Loucy (cell line): ENCODE results near the gene KCTD11.

ENCODE experiments used
- EZH2phosphoT487 ChIP-seq: fragments of 200-600 bp; IDR thresholded peaks from 2 replicates; pipeline ENCODE4 v1.6.1; 2018; ENCODE audit warnings: antibody characterized with exemption, mild to moderate bottlenecking, moderate library complexity, borderline replicate concordance
- TF ChIP-seq, protein P1 (sequence below): fragments of 200-600 bp; sonication (generic); conservative IDR thresholded peaks from 2 replicates; pipeline ENCODE4 v1.5.1; 2014; ENCODE audit warnings: mild to moderate bottlenecking, antibody characterized with exemption, low read length

DNA sequence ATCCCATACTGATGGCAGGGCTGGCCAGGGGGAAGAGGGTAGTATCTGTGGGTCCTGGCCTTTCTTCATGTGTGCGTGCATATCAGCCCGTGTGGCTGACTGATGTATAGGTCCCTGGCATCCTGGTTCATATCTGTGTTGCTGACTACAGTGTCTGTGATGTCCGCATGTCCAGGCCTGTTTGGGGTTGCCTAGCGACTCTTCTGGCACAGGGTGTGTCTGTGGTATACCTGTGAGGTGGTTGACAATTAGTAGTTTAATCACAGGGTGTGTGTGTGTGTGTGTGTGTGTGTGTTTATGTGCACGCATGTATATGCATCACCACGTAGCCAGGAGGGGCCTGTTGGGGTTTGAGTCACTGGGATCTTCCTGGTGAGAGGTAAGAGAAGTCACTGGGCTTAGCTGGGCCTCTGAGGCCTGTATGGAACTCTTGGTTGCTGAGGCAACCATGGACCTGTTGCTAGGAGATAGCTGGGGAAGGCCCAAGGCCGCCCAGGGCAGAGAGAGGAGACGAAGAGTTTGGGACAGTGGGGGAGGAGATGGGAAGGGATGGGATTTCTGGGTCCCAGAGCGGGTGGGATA, 2.4 kb downstream of the KCTD11 start:
- TF ChIP-seq, protein P1, sequence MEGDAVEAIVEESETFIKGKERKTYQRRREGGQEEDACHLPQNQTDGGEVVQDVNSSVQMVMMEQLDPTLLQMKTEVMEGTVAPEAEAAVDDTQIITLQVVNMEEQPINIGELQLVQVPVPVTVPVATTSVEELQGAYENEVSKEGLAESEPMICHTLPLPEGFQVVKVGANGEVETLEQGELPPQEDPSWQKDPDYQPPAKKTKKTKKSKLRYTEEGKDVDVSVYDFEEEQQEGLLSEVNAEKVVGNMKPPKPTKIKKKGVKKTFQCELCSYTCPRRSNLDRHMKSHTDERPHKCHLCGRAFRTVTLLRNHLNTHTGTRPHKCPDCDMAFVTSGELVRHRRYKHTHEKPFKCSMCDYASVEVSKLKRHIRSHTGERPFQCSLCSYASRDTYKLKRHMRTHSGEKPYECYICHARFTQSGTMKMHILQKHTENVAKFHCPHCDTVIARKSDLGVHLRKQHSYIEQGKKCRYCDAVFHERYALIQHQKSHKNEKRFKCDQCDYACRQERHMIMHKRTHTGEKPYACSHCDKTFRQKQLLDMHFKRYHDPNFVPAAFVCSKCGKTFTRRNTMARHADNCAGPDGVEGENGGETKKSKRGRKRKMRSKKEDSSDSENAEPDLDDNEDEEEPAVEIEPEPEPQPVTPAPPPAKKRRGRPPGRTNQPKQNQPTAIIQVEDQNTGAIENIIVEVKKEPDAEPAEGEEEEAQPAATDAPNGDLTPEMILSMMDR: no peak
- TF ChIP-seq EZH2phosphoT487: no peak
